Measurements from ENCODE around the gene HOXB6.

The HOXB6 gene

DNA sequence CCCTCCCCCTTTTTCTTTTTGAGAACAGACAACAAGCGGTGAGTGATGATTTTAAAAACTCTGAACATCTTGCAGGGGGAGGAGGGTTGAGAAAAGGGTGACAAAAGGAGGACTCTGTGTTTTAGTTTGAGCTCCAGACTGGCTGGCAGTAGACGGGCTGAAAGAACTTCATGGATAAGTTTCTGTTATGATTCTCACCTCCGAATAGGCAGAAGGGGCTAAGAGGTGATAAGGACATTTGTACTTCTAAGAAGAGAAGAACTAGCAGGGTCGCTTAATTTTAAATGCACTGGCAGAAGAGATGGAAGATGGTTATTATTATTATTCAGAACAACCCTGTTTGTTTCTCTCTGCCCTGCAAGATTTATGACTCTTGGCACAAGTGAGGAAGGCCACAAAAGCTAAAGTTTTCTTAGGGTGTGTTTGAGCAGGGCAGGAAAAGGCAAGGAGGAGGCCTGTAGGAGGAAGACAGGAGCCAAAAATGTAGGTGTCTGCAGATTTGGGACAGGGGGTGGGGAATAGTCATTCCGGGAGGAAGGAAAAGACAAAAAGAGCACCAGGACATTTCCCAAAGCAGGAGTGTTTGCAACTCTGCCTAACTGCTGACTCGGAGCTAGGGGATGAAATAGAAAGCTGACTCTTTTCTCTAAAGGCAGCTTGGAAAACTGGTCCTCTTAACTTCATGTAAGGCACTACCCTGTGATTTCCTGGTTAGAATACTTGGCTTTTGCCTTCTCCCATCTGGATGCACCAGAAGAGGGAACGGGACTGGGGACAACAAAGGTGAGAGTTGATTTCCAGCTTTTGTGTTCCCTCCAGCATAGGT, 48.0 kb downstream of the HOXB6 start (continued):
- TF ChIP-seq PRDM4 (tag by site-specific recombination; IDR thresholded peaks at IDR 0.05), result no peak
- peak; percentile 92 for TF ChIP-seq ZFHX2 (tag by site-specific recombination; conservative IDR thresholded peaks at IDR 0.05)
- no peak for TF ChIP-seq ZNF837 (tag by site-specific recombination; IDR thresholded peaks at IDR 0.05)
- no peak for TF ChIP-seq ZNF202 (tag by site-specific recombination; IDR thresholded peaks at IDR 0.05; ENCODE audit: borderline replicate concordance)

- peaks cover 11 to 52% of the 10 kb centered on the region in 2 experiments for H3K36me3 ChIP-seq (ENCODE audit: control insufficient read depth in 2 of 2, insufficient read depth in 1 of 2, low read length in 2 of 2)
- TF ChIP-seq ZBTB8A (tag by site-specific recombination; IDR thresholded peaks at IDR 0.05), result no peak
- TF ChIP-seq, protein P1, sequence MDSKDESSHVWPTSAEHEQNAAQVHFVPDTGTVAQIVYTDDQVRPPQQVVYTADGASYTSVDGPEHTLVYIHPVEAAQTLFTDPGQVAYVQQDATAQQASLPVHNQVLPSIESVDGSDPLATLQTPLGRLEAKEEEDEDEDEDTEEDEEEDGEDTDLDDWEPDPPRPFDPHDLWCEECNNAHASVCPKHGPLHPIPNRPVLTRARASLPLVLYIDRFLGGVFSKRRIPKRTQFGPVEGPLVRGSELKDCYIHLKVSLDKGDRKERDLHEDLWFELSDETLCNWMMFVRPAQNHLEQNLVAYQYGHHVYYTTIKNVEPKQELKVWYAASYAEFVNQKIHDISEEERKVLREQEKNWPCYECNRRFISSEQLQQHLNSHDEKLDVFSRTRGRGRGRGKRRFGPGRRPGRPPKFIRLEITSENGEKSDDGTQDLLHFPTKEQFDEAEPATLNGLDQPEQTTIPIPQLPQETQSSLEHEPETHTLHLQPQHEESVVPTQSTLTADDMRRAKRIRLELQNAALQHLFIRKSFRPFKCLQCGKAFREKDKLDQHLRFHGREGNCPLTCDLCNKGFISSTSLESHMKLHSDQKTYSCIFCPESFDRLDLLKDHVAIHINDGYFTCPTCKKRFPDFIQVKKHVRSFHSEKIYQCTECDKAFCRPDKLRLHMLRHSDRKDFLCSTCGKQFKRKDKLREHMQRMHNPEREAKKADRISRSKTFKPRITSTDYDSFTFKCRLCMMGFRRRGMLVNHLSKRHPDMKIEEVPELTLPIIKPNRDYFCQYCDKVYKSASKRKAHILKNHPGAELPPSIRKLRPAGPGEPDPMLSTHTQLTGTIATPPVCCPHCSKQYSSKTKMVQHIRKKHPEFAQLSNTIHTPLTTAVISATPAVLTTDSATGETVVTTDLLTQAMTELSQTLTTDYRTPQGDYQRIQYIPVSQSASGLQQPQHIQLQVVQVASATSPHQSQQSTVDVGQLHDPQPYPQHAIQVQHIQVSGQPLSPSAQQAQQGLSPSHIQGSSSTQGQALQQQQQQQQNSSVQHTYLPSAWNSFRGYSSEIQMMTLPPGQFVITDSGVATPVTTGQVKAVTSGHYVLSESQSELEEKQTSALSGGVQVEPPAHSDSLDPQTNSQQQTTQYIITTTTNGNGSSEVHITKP (tag by site-specific recombination; IDR thresholded peaks at IDR 0.05), result peak; percentile 92
Measured at GRCh38 chr17:48556229-48556575, 48.6 kb downstream of the HOXB6 start.

DNA sequence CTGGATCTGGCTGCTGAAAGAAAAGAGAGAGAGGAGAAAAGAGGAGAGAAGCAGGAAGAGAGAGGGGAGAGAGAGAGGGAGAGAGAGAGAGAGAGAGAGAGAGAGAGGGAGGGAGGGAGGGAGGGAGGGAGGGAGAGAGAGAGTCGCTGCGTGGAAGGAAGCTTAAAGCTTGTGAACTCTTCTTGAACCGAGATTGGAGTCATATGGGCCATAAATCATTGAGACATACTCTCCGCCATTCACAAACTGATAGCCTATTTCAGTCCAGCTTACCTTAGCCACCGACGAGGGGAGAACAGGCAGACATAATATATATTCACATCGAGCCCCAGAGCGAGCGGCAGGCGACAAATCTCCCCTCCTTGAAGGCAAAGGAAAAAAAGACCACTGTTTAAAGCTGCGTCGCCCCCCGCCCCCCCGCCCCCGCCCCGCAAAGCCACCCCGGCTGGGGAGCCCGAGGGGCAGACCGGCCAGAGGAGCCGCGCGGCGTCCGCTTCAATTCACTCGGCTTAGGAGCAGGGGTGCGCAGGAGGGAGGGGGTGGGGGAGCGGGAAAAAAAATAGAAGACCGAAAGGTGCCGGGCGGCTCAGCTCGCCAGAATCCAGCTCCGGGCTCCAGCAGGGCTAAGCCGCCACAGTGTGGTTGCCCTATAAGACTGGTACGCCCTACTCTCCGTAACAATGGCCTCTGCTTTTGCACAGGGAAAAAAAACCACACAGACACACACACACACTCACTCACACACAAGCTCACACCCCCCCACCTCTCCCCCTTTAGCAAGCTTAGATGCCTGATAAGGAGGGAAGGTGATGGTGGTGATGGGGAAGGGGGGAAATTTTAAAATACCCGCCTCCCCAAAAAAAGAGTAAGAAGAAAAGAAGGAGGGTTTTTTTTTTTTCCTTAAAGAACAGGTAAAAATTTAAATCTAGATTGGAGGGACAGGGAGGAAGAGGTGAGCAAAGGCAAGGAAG, 49.2 kb downstream of the HOXB6 start:
- Histone ChIP-seq H3K4me3 (ENCODE audit: low read depth, low read length) (peak overlapping the region; percentile 44), H3K36me3 (ENCODE audit: control insufficient read depth in 2 of 2, insufficient read depth in 1 of 2, low read length in 2 of 2) (peaks cover 10 to 52% of the 10 kb centered on the region in 2 experiments; a peak in 2 of 3 replicates), H3K9me3 (ENCODE audit: control insufficient read depth, insufficient read depth, low read depth, low read length) (no peaks in the 10 kb centered on the region), H3K27ac (ENCODE audit: extremely low read depth, low read depth, low read length) (peak overlapping the region; percentile 97), H3K4me1 (ENCODE audit: control insufficient read depth, insufficient read depth, low read length) (peaks cover 58% of the 10 kb centered on the region)
- POLR2A ChIA-PET, result interaction anchor here (0.6 to 3.0 kb wide), 18 partner anchors 8 to 305 kb away, joined by 3 to 26 read pairs (median 4); partner anchors contain the start of gene HOXB5
- CTCF ChIA-PET, result interaction anchor here (0.5 to 1.5 kb wide), 10 partner anchors 9 to 426 kb away, joined by 3 to 5 read pairs (median 4); partner anchors contain the start of gene HOXB5
- no peak for TF ChIP-seq ZNF114 (tag by site-specific recombination; IDR thresholded peaks at IDR 0.05)
- TF ChIP-seq SALL2 (tag by site-specific recombination; IDR thresholded peaks at IDR 0.05; ENCODE audit: borderline replicate concordance), result no peak
- peak; percentile 43; the same call in 1 of the 2 replicates for TF ChIP-seq PRDM4 (tag by site-specific recombination; IDR thresholded peaks at IDR 0.05)
- peak; percentile 97 for TF ChIP-seq ZNF596 (tag by site-specific recombination; IDR thresholded peaks at IDR 0.05)
- TF ChIP-seq GFI1B (tag by site-specific recombination; IDR thresholded peaks at IDR 0.05), result peak; percentile 79
- no peak for TF ChIP-seq ZNF433 (tag by site-specific recombination; IDR thresholded peaks at IDR 0.05; ENCODE audit: low read depth)
- TF ChIP-seq ZBTB49 (tag by site-specific recombination; IDR thresholded peaks at IDR 0.05; ENCODE audit: low read depth), result no peak
- TF ChIP-seq ZNF292 (tag by site-specific recombination; IDR thresholded peaks at IDR 0.05; ENCODE audit: borderline replicate concordance, low read depth), result no peak

More at GRCh38 chr17:48556229-48556575, 48.6 kb downstream of the HOXB6 start:
- Histone ChIP-seq H3K9me3 (ENCODE audit: control insufficient read depth, insufficient read depth, low read depth, low read length) (no peaks in the 10 kb centered on the region), H3K27ac (ENCODE audit: extremely low read depth, low read depth, low read length) (peak overlapping the region; percentile 97), H3K4me1 (ENCODE audit: control insufficient read depth, insufficient read depth, low read length) (peaks cover 62% of the 10 kb centered on the region), H3K4me3 (ENCODE audit: low read depth, low read length) (peak overlapping the region; percentile 44)
- POLR2A ChIA-PET, result interaction anchor here (0.7 to 3.0 kb wide), 13 partner anchors 9 to 306 kb away, joined by 3 to 26 read pairs (median 4); partner anchors contain the start of gene HOXB5
- CTCF ChIA-PET, result interaction anchor here (0.7 to 1.7 kb wide), 9 partner anchors 10 to 403 kb away, joined by 3 to 5 read pairs (median 4); no protein-coding TSS in a partner anchor
